T-cell (primary cell): ENCODE data around the gene CBX8. TPM values are rescaled to one million over a fixed set of nuclear protein-coding genes. Genes with fewer than 3 reads are reported as not detected.
A peak's percentile ranks its signal among the peaks of the same experiment; 100 is the strongest.

Experiments used
- ATAC-seq, 4 experiments: fragments of 200-7000 bp in 3 of 4; fragments of 150-1000 bp in 1 of 4; cut with Tn5 transposase; replicated peaks in 1 of 4; 1 replicate in 3 of 4; 2 replicates in 1 of 4; pipeline ENCODE4 v1.10.0; 2021; ENCODE audit warnings: moderate library complexity in 3 of 4, mild to moderate bottlenecking in 2 of 4, moderate number of reproducible peaks in 1 of 4
- CTCF ChIA-PET, 2 donors: fragments of 300-600 bp; sonication (Branson Sonifier 250); formaldehyde crosslinking; loops; one replicate each; lab custom pipeline; 2022; ENCODE audit warnings: antibody characterized with exemption in 2 of 2; lab: Charles Lee
- POLR2A ChIA-PET, 2 donors: fragments of 300-600 bp; sonication (Branson Sonifier 250); formaldehyde crosslinking; loops; one replicate each; lab custom pipeline; 2022; ENCODE audit warnings: antibody characterized with exemption in 2 of 2; lab: Charles Lee
- DNase-seq, 35 experiments: peaks; one replicate each; pipeline versions ENCODE4 v3.0.0 to v3.0.0-alpha.2; 2013 to 2023
- H3K27ac ChIP-seq: one replicate; pipeline ENCODE4 v1.5.1; 2013; ENCODE audit warnings: low read length
- H3K27me3 ChIP-seq, 2 experiments: replicated peaks in 1 of 2; 1 replicate in 1 of 2; 2 replicates in 1 of 2; pipeline versions ENCODE4 v1.6.1 to v1.7.0; 2013; ENCODE audit warnings: low read length in 1 of 2, mixed read lengths in 1 of 2; ENCODE audit not compliant: control insufficient read depth in 2 of 2, insufficient read depth in 2 of 2; ENCODE audit errors: extremely low read depth in 1 of 2
- H3K36me3 ChIP-seq, 2 donors: 1 replicate in 1 of 2; 2 replicates in 1 of 2; pipeline versions ENCODE4 v1.6.1 to v1.7.0; 2013; ENCODE audit warnings: low read length in 1 of 2; ENCODE audit not compliant: control insufficient read depth in 2 of 2, insufficient read depth in 1 of 2; ENCODE audit errors: extremely low read depth in 1 of 2
- H3K4me1 ChIP-seq, 2 experiments: 1 replicate in 1 of 2; 2 replicates in 1 of 2; pipeline versions ENCODE4 v1.6.1 to v1.7.0; 2013; ENCODE audit warnings: low read length in 2 of 2, mixed read lengths in 1 of 2; ENCODE audit not compliant: insufficient read depth in 2 of 2, control insufficient read depth in 1 of 2; ENCODE audit errors: extremely low read depth in 1 of 2
- H3K4me3 ChIP-seq, 2 donors: 1 replicate in 1 of 2; 2 replicates in 1 of 2; pipeline versions ENCODE4 v1.5.1 to v1.7.0; 2013; ENCODE audit warnings: mild to moderate bottlenecking in 2 of 2, low read length in 1 of 2, moderate library complexity in 1 of 2; ENCODE audit not compliant: control insufficient read depth in 1 of 2; ENCODE audit errors: extremely low read depth in 1 of 2
- H3K9me3 ChIP-seq: 2 replicates; pipeline ENCODE4 v1.7.0; 2013
- H3K27ac Mint-ChIP-seq, 2 donors: one replicate each; pipeline ENCODE4 v1.8.0; 2020 to 2021; ENCODE audit warnings: mild to moderate bottlenecking in 2 of 2, mixed read lengths in 2 of 2
- H3K27me3 Mint-ChIP-seq, 2 donors: one replicate each; pipeline ENCODE4 v1.8.0; 2021 to 2022; ENCODE audit warnings: mixed read lengths in 2 of 2
- H3K36me3 Mint-ChIP-seq: one replicate; pipeline ENCODE4 v1.8.0; 2021; ENCODE audit warnings: mixed read lengths
- H3K4me1 Mint-ChIP-seq, 3 donors: one replicate each; pipeline ENCODE4 v1.8.0; 2020 to 2022; ENCODE audit warnings: mixed read lengths in 3 of 3, mild to moderate bottlenecking in 1 of 3
- H3K4me3 Mint-ChIP-seq, 3 donors: one replicate each; pipeline ENCODE4 v1.8.0; 2020 to 2022; ENCODE audit warnings: mild to moderate bottlenecking in 3 of 3, mixed read lengths in 3 of 3, moderate library complexity in 3 of 3
- H3K9me3 Mint-ChIP-seq, 3 donors: one replicate each; pipeline ENCODE4 v1.8.0; 2020 to 2022; ENCODE audit warnings: mixed read lengths in 3 of 3
- WGBS: methylation state at CpG from one replicate; pipeline ENCODE4 v1.1.5; 2013; ENCODE audit warnings: missing lambda C conversion rate; ENCODE audit not compliant: insufficient coverage; 5-methylcytosine and 5-hydroxymethylcytosine counted together
- total RNA-seq, 35 experiments: library from RNA in 6 of 35; stranded (reverse) in 6 of 35; fragments of 120-200 nt in 1 of 35; gene quantifications; one replicate each; pipeline versions ENCODE4 v1.2.1 to v1.2.4 and lab custom pipeline; 2013 to 2026

The CBX8 gene
- total RNA-seq, 5 donors from 2014 or later (not counting 1 experiment from before 2014, with no cell fraction given) = 1.9 to 5.1 (median 3.9) TPM

DNA sequence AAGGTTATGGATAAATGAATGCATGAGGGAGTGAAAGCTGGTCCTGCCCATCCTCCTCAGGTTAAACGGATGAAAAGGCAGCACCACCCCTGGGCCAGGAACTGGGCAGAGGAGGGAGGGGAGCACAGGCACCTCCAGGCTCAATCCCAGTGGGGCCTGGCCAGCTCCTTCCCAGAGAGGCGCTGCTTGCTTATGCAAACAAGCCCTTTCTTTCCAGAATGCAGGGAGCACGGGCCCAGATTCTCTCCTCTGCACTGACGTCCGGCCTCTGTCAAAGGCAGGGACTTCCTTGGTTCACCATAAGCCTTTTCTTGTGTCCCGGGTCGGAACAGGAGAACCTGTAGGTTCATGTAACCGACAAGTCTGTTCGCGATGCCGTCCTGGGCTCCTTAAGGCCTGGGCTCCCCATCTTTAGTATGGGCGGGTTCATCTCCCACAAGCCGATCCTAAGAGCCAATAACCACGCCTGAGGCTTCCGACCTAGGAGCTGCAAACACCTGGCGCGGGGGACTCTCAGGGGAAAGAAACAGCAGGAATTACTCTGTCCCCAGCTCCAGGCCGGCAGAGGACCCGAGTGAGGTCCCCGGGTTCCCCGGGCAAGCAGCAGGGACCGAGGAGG lies 49.9 kb downstream of the CBX8 start:
- ATAC-seq (no peak), DNase-seq (no peak)
- ChIA-PET POLR2A (no interaction called here), CTCF (interaction anchor here in 1 of 2 donors (1.3 kb wide), 1 partner anchor 96 kb away, joined by 7 read pairs; no protein-coding TSS in a partner anchor)
- H3K9me3 ChIP-seq = no peaks in the 10 kb centered on the region
- Mint-ChIP-seq H3K9me3 (no peaks in the 10 kb centered on the region), H3K4me3 (peak overlapping the region in 2 of 3 donors; percentile 6 to 64), H3K36me3 (no peaks in the 10 kb centered on the region), H3K4me1 (peaks cover 22 to 23% (median 22%) of the 10 kb centered on the region in 3 donors), H3K27ac (no peak overlapping the region), H3K27me3 (peaks cover 35 to 52% of the 10 kb centered on the region in 2 donors)
- H3K36me3 ChIP-seq = no peaks in the 10 kb centered on the region
- H3K27ac ChIP-seq = no peak overlapping the region
- no peak overlapping the region for H3K4me3 ChIP-seq
- peaks cover 4 to 68% of the 10 kb centered on the region in 2 experiments for H3K27me3 ChIP-seq
- peaks cover 2 to 32% of the 10 kb centered on the region in 2 experiments for H3K4me1 ChIP-seq
- WGBS = 50% methylated on average over 21 of the region's 22 CpGs

DNA sequence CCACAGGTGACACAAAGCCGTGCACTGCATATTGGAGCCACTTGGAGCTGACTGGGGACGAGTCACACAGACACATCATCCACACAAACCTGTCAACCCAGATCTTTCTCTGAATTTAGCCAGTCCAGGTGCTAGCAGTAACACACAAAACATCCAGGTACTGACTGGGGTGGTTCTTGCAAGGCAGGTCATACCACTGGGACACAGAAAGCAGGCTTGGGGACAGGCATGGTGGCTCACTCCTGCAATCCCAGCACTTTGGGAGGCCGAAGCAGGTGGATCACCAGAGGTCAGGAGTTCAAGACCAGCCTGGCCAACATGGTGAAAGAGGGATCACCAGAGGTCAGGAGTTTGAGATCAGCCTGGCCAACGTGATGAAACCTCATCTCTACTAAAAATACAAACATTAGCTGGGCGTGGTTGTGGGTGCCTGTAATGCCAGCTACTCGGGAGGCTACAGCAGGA lies 51.2 kb downstream of the CBX8 start:
- Mint-ChIP-seq H3K27me3 (peaks cover 22 to 41% of the 10 kb centered on the region in 2 donors), H3K36me3 (no peaks in the 10 kb centered on the region), H3K9me3 (no peaks in the 10 kb centered on the region), H3K27ac (no peak overlapping the region), H3K4me3 (peak overlapping the region in 2 of 3 donors; percentile 37 to 42), H3K4me1 (peaks cover 22 to 24% (median 23%) of the 10 kb centered on the region in 3 donors)
- DNase-seq (no peak), ATAC-seq (no peak)
- ChIA-PET POLR2A (interaction anchor here (0.7 kb wide), 2 partner anchors 63 to 254 kb away, joined by 6 to 7 read pairs; no protein-coding TSS in a partner anchor), CTCF (interaction anchor here (0.6 to 1.3 kb wide), 8 partner anchors 17 to 1931 kb away, joined by 3 to 16 read pairs (median 5); no protein-coding TSS in a partner anchor)
- Histone ChIP-seq H3K9me3 (no peaks in the 10 kb centered on the region), H3K4me3 (peak overlapping the region in 1 of 2 donors; percentile 1), H3K27me3 (peaks cover 2 to 71% of the 10 kb centered on the region in 2 experiments), H3K36me3 (no peaks in the 10 kb centered on the region), H3K4me1 (peaks cover 2 to 37% of the 10 kb centered on the region in 2 experiments), H3K27ac (no peak overlapping the region)
- 40% methylated on average over 2 of the region's 6 CpGs for WGBS

DNA sequence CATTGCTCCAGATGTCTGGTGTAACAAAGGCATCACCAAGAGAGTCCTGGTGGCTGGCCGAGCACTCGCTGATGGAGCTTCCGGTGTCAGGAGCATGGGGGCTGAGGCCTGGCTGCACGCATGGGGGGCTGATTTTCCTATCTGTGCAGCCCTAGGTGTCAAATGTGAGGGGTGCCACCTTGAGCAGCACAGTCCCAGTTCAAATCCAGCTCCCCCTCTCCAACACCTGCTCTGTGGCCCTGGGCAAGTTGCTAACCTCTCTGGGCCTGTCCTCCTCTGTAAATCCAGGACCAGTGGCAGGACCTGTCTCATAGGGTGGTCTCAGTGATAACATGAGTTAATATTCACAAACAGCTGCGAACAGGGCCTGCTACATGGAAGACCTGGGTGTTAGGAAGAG lies 53.3 kb downstream of the CBX8 start:
- Histone ChIP-seq H3K27ac (no peak overlapping the region), H3K4me1 (peaks cover 2 to 37% of the 10 kb centered on the region in 2 experiments), H3K27me3 (peaks cover 0 to 80% of the 10 kb centered on the region in 2 experiments), H3K9me3 (no peaks in the 10 kb centered on the region), H3K4me3 (no peak overlapping the region), H3K36me3 (no peaks in the 10 kb centered on the region)
- CTCF ChIA-PET = no interaction called here
- Mint-ChIP-seq H3K27me3 (peaks cover 24 to 47% of the 10 kb centered on the region in 2 donors), H3K9me3 (no peaks in the 10 kb centered on the region), H3K36me3 (no peaks in the 10 kb centered on the region), H3K4me3 (peak overlapping the region in 1 of 3 donors; percentile 12), H3K27ac (no peak overlapping the region), H3K4me1 (peaks cover 22 to 24% (median 23%) of the 10 kb centered on the region in 3 donors)
- ATAC-seq (no peak), DNase-seq (no peak)
- WGBS = 82% methylated on average over 3 of the region's 5 CpGs
- POLR2A ChIA-PET = no interaction called here

DNA sequence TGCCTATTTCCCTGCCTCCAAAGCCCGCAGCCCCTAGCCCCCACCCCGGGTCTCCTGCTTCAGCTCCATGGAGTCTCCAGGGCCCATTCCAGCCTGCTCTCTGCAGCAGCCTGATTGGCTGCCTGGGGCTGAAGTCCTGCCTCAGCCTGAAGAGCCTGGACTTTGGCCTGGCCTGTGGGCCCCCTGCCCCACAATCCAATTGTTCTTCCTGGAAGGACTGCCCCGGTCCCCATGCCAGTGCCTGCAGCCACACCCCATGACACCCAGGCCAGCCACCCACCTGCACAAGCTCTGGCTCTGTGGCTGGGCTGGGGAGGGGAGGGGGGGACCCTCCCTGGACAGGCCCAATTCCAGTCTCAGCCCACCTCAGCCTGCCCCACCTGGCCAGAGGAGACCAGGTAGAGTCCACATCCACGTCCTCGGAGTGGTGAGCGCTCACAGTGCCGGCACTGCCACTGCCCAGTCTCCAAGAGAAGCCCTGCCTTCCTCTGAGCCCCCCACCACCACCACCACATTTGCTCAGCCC lies 53.9 kb downstream of the CBX8 start:
- no peak overlapping the region for H3K27ac ChIP-seq
- H3K4me3 Mint-ChIP-seq = peak overlapping the region in 1 of 3 donors; percentile 12
- peaks cover 2 to 37% of the 10 kb centered on the region in 2 experiments for H3K4me1 ChIP-seq
- H3K9me3 ChIP-seq = no peaks in the 10 kb centered on the region
- H3K27me3 ChIP-seq = peaks cover 0 to 82% of the 10 kb centered on the region in 2 experiments
- H3K36me3 Mint-ChIP-seq = no peaks in the 10 kb centered on the region
- no peak overlapping the region for H3K27ac Mint-ChIP-seq
- H3K27me3 Mint-ChIP-seq = peaks cover 24 to 49% of the 10 kb centered on the region in 2 donors
- no peak overlapping the region for H3K4me3 ChIP-seq
- no peaks in the 10 kb centered on the region for H3K9me3 Mint-ChIP-seq
- WGBS = 93% methylated on average over 6 of the region's 7 CpGs
- CTCF ChIA-PET = no interaction called here
- peaks cover 21 to 24% (median 23%) of the 10 kb centered on the region in 3 donors for H3K4me1 Mint-ChIP-seq
- POLR2A ChIA-PET = no interaction called here
- DNase-seq (no peak), ATAC-seq (no peak)
- no peaks in the 10 kb centered on the region for H3K36me3 ChIP-seq

GRCh38 chr17:79742589-79742918 lies 54.3 kb downstream of the CBX8 start:
- peaks cover 2 to 32% of the 10 kb centered on the region in 2 experiments for H3K4me1 ChIP-seq
- no peak for ATAC-seq
- H3K27ac ChIP-seq = no peak overlapping the region
- no peak for DNase-seq
- H3K4me3 Mint-ChIP-seq = no peak overlapping the region
- no peaks in the 10 kb centered on the region for H3K36me3 ChIP-seq
- POLR2A ChIA-PET = no interaction called here
- H3K4me3 ChIP-seq = no peak overlapping the region
- H3K27me3 ChIP-seq = peaks cover 0 to 82% of the 10 kb centered on the region in 2 experiments
- no peak overlapping the region for H3K27ac Mint-ChIP-seq
- CTCF ChIA-PET = no interaction called here
- H3K4me1 Mint-ChIP-seq = peaks cover 17 to 20% (median 19%) of the 10 kb centered on the region in 3 donors
- H3K36me3 Mint-ChIP-seq = no peaks in the 10 kb centered on the region
- no peaks in the 10 kb centered on the region for H3K9me3 Mint-ChIP-seq
- H3K27me3 Mint-ChIP-seq = peaks cover 19 to 47% of the 10 kb centered on the region in 2 donors
- 100% methylated on average over 1 of the region's 1 CpG for WGBS
- no peaks in the 10 kb centered on the region for H3K9me3 ChIP-seq
